Lung (tissue), 12 donors: Measurements from ENCODE around the gene POC1B. TPM values are rescaled to one million over a fixed set of nuclear protein-coding genes. Genes with fewer than 3 reads are reported as not detected.

Source experiments
- ATAC-seq: fragments of 200-7000 bp; cut with Tn5 transposase; one replicate; pipeline ENCODE4 v1.9.1; 2020; ENCODE audit warnings: moderate number of reproducible peaks; ENCODE audit not compliant: insufficient read depth, low FRiP score
- DNase-seq, 3 donors: peaks; one replicate each; pipeline ENCODE4 v3.0.0-alpha.2; 2013 to 2017
- H3K27ac ChIP-seq, 2 donors: one replicate each; pipeline ENCODE4 v1.5.1; 2013; ENCODE audit warnings: mild to moderate bottlenecking in 2 of 2, moderate library complexity in 2 of 2, control low read depth in 1 of 2, inconsistent platforms in 1 of 2, low read depth in 1 of 2, low read length in 1 of 2
- H3K27me3 ChIP-seq, 3 donors: one replicate each; pipeline ENCODE4 v1.5.1; 2013; ENCODE audit warnings: low read length in 2 of 3; ENCODE audit not compliant: control insufficient read depth in 3 of 3, insufficient read depth in 3 of 3
- H3K36me3 ChIP-seq, 4 donors: one replicate each; pipeline ENCODE4 v1.5.1; 2013; ENCODE audit warnings: low read length in 4 of 4, mild to moderate bottlenecking in 1 of 4, moderate library complexity in 1 of 4; ENCODE audit not compliant: control insufficient read depth in 4 of 4, insufficient read depth in 4 of 4
- H3K4me1 ChIP-seq, 5 donors: one replicate each; pipeline ENCODE4 v1.5.1; 2013; ENCODE audit warnings: low read length in 5 of 5, mild to moderate bottlenecking in 2 of 5, moderate library complexity in 1 of 5; ENCODE audit not compliant: control insufficient read depth in 5 of 5, insufficient read depth in 5 of 5
- H3K4me3 ChIP-seq: one replicate; pipeline ENCODE4 v1.5.1; 2013; ENCODE audit warnings: mild to moderate bottlenecking, control low read depth, moderate library complexity
- H3K9ac ChIP-seq, 2 donors: one replicate each; pipeline ENCODE4 v1.5.1; 2013; ENCODE audit warnings: low read length in 2 of 2, control low read depth in 1 of 2; ENCODE audit not compliant: insufficient read depth in 1 of 2
- H3K9me3 ChIP-seq, 4 donors: one replicate each; pipeline ENCODE4 v1.5.1; 2013; ENCODE audit warnings: low read length in 3 of 4, mild to moderate bottlenecking in 1 of 4, moderate library complexity in 1 of 4; ENCODE audit not compliant: control insufficient read depth in 4 of 4, insufficient read depth in 3 of 4
- WGBS, 2 donors: extraction: QIAGEN DNeasy Blood & Tissue Kit; methylation state at CpG; one replicate each; pipeline ENCODE4 v1.1.7; 2013; 5-methylcytosine and 5-hydroxymethylcytosine counted together
- polyA plus RNA-seq, 2 donors: library from polyadenylated mRNA; stranded (reverse); fragments of 200-250 nt; gene quantifications; one replicate each; pipeline ENCODE4 v1.2.1, GENCODE V29; 2013
- total RNA-seq, 2 donors: library from RNA; depleted of rRNA in 1 of 2; stranded (reverse); fragments of >200 nt in 1 of 2; gene quantifications; one replicate each; pipeline ENCODE4 v1.2.1, GENCODE V29; 2014 to 2021
- TF ChIP-seq, protein P1 (sequence below): IDR thresholded peaks from 2 replicates; pipeline ENCODE4 v1.5.1; 2012; ENCODE audit warnings: mild to moderate bottlenecking; ENCODE audit errors: control extremely low read depth, extremely low read depth
- donor health status: control.
- donor health status: control.
- donor health status: Bipolar disorder and iron deficiency.
- donor health status: healthy.
- donor health status: DM: yes; HTN: yes; CAD: no.

Gene POC1B
- total and polyA plus RNA-seq, 4 donors = 6.9 to 32.6 (median 10.9) TPM

DNA sequence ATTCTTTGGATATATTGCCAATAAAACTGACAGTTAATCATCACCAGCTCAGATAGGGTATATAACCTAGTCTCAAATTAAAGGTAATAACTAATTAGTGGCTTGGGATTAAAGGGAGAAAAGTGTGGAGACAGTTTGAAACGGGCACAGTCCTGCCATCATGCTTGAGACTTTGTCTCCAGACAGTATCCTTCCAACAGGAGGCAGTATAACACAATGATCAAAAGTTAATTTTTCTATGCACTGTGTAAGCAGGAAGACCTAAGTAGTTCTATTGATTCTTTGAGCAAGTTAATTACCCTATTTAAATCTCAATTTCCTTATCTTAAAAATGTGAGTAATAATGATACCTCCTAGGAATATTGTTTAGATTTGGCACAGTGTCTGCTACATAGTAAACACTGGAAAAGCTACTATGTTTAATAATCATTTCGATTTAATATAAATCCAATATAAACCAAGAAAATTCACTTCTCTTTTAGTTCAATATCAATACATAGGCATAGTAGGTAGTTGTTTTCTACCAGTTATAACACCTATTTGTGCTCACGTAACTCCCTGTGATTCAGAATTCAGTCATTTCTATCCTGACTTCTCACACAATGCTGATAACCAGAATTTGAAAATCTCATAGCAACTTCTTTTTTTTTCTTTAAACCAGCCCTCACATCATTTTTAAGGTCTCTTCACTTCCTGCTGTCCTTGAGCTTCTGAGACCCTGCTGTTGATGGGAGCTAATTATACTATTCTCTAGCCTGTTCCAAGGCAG lies 54.9 kb downstream of the POC1B start:
- Histone ChIP-seq H3K27ac (no peak overlapping the region), H3K4me1 (peaks cover 0 to 8% (median 0%) of the 10 kb centered on the region in 5 donors), H3K36me3 (no peaks in the 10 kb centered on the region), H3K9me3 (no peaks in the 10 kb centered on the region), H3K4me3 (no peak overlapping the region), H3K27me3 (no peaks in the 10 kb centered on the region), H3K9ac (no peak overlapping the region)
- 58 to 68% methylated on average over 3 of the region's 3 CpGs for WGBS, 2 donors
- peak; percentile 75 for ATAC-seq
- DNase-seq = peak in 2 of 3 donors; percentile 72 to 76
- TF ChIP-seq, protein P1, sequence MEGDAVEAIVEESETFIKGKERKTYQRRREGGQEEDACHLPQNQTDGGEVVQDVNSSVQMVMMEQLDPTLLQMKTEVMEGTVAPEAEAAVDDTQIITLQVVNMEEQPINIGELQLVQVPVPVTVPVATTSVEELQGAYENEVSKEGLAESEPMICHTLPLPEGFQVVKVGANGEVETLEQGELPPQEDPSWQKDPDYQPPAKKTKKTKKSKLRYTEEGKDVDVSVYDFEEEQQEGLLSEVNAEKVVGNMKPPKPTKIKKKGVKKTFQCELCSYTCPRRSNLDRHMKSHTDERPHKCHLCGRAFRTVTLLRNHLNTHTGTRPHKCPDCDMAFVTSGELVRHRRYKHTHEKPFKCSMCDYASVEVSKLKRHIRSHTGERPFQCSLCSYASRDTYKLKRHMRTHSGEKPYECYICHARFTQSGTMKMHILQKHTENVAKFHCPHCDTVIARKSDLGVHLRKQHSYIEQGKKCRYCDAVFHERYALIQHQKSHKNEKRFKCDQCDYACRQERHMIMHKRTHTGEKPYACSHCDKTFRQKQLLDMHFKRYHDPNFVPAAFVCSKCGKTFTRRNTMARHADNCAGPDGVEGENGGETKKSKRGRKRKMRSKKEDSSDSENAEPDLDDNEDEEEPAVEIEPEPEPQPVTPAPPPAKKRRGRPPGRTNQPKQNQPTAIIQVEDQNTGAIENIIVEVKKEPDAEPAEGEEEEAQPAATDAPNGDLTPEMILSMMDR = peak; percentile 66

DNA sequence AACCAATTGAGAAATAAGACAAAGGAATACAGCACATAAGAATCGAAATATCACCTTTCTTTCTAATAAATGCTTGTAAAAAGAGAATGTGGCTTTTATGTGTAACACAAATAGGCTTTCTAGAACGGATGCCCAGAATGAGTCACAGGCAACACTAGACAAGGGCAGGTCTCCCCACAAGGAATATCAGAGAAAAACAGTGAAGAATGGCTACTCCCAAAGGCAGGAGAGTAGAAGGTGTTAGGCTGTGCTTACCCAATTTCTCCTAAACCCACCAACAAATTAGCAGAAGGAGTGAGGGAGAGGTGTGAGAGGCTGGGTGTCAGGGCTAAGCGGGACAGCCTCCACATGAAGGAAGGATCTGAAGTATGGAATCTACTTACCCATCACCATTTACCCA lies 56.5 kb downstream of the POC1B start:
- 71 to 75% methylated on average over 3 of the region's 3 CpGs for WGBS, 2 donors
- Histone ChIP-seq H3K4me3 (no peak overlapping the region), H3K27ac (no peak overlapping the region), H3K9ac (no peak overlapping the region), H3K27me3 (no peaks in the 10 kb centered on the region), H3K4me1 (peaks cover 0 to 15% (median 3%) of the 10 kb centered on the region in 5 donors), H3K9me3 (no peaks in the 10 kb centered on the region), H3K36me3 (no peaks in the 10 kb centered on the region)
- ATAC-seq (no peak), DNase-seq (no peak)
- TF ChIP-seq, protein P1 = no peak

DNA sequence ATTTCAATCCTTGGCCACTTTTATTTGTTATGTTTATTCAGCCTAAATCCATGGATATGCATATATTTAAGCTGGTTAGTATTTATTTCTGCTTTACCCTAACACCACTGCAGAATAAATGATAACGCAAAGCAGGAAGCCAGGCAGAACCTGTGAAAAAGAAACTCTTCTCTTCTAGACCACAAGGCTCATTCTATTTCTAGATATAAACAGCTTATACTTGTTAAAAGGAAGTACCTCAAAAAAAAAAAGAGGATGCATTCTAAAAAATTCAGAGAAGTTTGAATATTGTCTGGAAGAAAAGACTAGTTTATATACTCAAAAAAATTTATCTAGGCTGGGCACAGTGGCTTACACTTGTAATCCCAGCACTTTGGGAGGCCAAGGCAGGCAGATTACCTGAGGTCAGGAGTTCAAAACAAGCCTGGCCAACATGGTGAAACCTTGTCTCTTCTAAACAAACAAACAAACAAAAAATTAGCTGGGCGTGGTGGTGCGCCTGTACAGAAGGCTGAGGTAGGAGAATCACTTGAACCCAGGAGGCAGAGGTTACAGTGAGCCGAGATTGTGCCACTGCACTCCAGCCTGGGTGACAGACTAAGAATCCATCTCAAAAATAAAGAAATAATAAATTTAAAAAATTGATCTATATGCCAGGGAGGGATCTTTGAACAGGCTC lies 57.1 kb downstream of the POC1B start:
- no peak overlapping the region for H3K4me3 ChIP-seq
- H3K9ac ChIP-seq = no peak overlapping the region
- H3K9me3 ChIP-seq = no peaks in the 10 kb centered on the region
- H3K27me3 ChIP-seq = no peaks in the 10 kb centered on the region
- TF ChIP-seq, protein P1 = no peak
- WGBS, 2 donors = 62 to 74% methylated on average over 4 of the region's 4 CpGs
- no peaks in the 10 kb centered on the region for H3K36me3 ChIP-seq
- H3K27ac ChIP-seq = no peak overlapping the region
- peaks cover 0 to 15% (median 3%) of the 10 kb centered on the region in 5 donors for H3K4me1 ChIP-seq
- ATAC-seq (no peak), DNase-seq (no peak)
